SK-N-MC (cell line): ENCODE measurements around the gene ELAC2.

Source experiments
- DNase-seq: peaks from one replicate; pipeline ENCODE4 v3.0.0-alpha.2; 2011; ENCODE audit warnings: low read depth, low spot score
- H3K27ac ChIP-seq: fragments of 200-600 bp; sonication (generic); 2 replicates; pipeline ENCODE4 v1.5.1; 2016; ENCODE audit warnings: mixed run types
- H3K36me3 ChIP-seq: fragments of 200-600 bp; sonication (generic); 2 replicates; pipeline ENCODE4 v1.6.1; 2017; ENCODE audit warnings: antibody characterized with exemption, low read length, mixed read lengths; ENCODE audit not compliant: insufficient read depth
- H3K4me3 ChIP-seq: fragments of 200-600 bp; sonication (generic); 2 replicates; pipeline ENCODE4 v1.5.1; 2016
- H3K9ac ChIP-seq: fragments of 200-600 bp; sonication (generic); 2 replicates; pipeline ENCODE4 v1.8.0; 2017; ENCODE audit warnings: mixed run types, mixed read lengths; ENCODE audit not compliant: insufficient read length
- H3K9me3 ChIP-seq: fragments of 200-600 bp; sonication (generic); 2 replicates; pipeline ENCODE4 v1.6.1; 2017; ENCODE audit warnings: low read depth, mild to moderate bottlenecking, antibody characterized with exemption, low read length, moderate library complexity, mixed read lengths
- EZH2 ChIP-seq: fragments of 200-600 bp; sonication (generic); IDR thresholded peaks from one replicate; pipeline ENCODE4 v1.6.1; 2017; ENCODE audit warnings: antibody characterized with exemption
- FOXP2 ChIP-seq: optimal IDR thresholded peaks from 2 replicates; pipeline ENCODE3; 2011; ENCODE audit warnings: mild to moderate bottlenecking, moderate library complexity; ENCODE audit not compliant: insufficient read depth; ENCODE audit errors: extremely low read length, control extremely low read depth
- POLR2AphosphoS5 ChIP-seq: IDR thresholded peaks from 2 replicates; pipeline ENCODE4 v1.6.1; 2012; ENCODE audit warnings: mild to moderate bottlenecking, low read depth, low read length, borderline replicate concordance

Gene ELAC2

GRCh38 chr17:13004336-13004735 lies 13.5 kb downstream of the ELAC2 start:
- TF ChIP-seq EZH2, result no peak
- no peak for TF ChIP-seq POLR2AphosphoS5
- TF ChIP-seq FOXP2, result no peak
- peaks cover 63% of the 10 kb centered on the region for H3K36me3 ChIP-seq
- H3K9ac ChIP-seq, result no peak overlapping the region
- no peak for DNase-seq
- H3K4me3 ChIP-seq, result no peak overlapping the region
- no peaks in the 10 kb centered on the region for H3K9me3 ChIP-seq
- no peak overlapping the region for H3K27ac ChIP-seq

DNA sequence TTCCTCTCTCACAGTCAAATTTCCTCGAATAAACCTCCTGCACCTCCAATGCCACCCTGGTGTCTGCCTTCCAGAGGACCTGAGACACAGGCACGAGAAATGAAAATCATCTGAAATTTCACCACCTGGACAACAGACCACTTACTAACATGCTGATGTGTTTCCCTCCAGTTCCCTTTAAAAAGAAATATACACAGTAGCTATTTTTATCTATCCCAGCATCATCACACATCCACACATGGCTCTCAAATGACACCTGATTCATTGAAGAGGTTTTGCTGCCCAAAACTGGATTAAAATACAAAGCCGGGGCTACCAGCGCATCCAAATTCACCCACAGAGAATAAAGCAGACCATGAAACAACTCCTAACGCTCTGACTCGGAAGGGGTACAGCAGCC lies 13.9 kb downstream of the ELAC2 start:
- Histone ChIP-seq H3K4me3 (no peak overlapping the region), H3K9me3 (no peaks in the 10 kb centered on the region), H3K36me3 (peaks cover 64% of the 10 kb centered on the region), H3K9ac (no peak overlapping the region), H3K27ac (no peak overlapping the region)
- TF ChIP-seq FOXP2, result no peak
- DNase-seq, result no peak

GRCh38 chr17:13003454-13003851 lies 14.4 kb downstream of the ELAC2 start:
- DNase-seq, result no peak
- Histone ChIP-seq H3K4me3 (no peak overlapping the region), H3K36me3 (peaks cover 66% of the 10 kb centered on the region), H3K27ac (no peak overlapping the region), H3K9me3 (no peaks in the 10 kb centered on the region), H3K9ac (no peak overlapping the region)
- TF ChIP-seq FOXP2, result no peak
- no peak for TF ChIP-seq POLR2AphosphoS5
- no peak for TF ChIP-seq EZH2

DNA sequence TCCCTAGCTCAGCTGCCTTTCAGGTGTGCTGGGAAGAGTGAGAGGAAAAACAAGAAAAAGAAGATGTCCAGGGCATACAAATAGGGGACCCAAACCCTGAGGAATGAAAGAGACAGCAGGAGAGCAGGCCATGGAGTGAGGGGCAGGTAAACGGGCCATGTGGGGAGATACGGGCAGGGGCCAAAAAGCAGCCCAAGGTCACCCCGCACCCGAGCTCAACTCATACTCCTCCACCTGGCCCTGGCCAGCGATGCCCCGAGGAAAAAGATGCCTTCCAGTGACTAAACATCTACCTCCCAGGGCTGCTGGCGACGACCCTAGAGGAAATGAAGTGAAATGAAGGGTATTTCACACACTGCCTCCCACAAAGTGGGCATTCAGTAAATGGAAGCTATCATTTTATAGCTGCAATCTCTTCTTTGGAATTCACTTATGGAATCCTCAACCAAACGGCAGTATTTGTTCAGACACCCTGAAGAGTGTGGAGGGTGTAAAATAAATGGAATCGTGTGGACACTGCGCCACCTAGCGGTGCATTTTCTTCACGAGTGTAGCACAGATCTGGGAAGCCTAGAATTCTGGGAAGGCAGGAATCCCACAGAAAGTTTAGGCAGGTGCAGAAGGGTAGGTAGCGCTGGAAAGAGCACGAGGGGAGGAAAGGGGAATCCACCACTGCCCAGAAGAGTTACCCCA lies 14.9 kb downstream of the ELAC2 start:
- Histone ChIP-seq H3K9ac (no peak overlapping the region), H3K9me3 (no peaks in the 10 kb centered on the region), H3K4me3 (no peak overlapping the region), H3K36me3 (peaks cover 66% of the 10 kb centered on the region), H3K27ac (no peak overlapping the region)
- TF ChIP-seq FOXP2 (no peak), EZH2 (no peak), POLR2AphosphoS5 (no peak)
- peak; percentile 5 for DNase-seq

- no peak for DNase-seq
- Histone ChIP-seq H3K36me3 (peaks cover 72% of the 10 kb centered on the region), H3K27ac (no peak overlapping the region)
These were observed 15.7 kb downstream of the ELAC2 start for GRCh38 chr17:13001991-13002615.

DNA sequence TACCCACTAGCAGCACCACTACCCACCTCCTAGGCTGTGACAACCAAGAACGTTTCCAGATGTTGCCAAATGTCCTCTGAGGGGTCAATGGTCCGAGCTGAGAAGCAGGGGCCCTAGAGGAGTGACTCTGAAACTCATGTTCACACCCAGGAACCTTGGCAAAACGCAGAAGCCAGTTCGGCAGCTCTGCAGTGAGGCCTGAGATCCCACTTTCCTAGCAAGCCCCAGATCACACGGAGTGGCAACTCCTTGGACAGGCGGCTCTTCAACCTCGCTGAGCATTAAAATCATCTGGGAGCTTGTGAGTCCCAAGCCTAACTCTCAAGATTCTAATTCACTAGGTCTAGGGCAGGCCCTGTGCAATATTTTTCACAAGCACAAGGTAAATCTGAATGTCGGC lies 17.3 kb downstream of the ELAC2 start:
- no peak for DNase-seq
- TF ChIP-seq FOXP2, result no peak
- TF ChIP-seq EZH2, result no peak
- no peak for TF ChIP-seq POLR2AphosphoS5
- Histone ChIP-seq H3K27ac (no peak overlapping the region), H3K4me3 (no peak overlapping the region), H3K36me3 (peaks cover 83% of the 10 kb centered on the region), H3K9me3 (no peaks in the 10 kb centered on the region), H3K9ac (no peak overlapping the region)

More at GRCh38 chr17:13001991-13002615, 15.7 kb downstream of the ELAC2 start:
- no peak for TF ChIP-seq EZH2
- no peak for TF ChIP-seq FOXP2
- no peak for TF ChIP-seq POLR2AphosphoS5
- no peaks in the 10 kb centered on the region for H3K9me3 ChIP-seq
- H3K9ac ChIP-seq, result no peak overlapping the region
- no peak overlapping the region for H3K4me3 ChIP-seq

DNA sequence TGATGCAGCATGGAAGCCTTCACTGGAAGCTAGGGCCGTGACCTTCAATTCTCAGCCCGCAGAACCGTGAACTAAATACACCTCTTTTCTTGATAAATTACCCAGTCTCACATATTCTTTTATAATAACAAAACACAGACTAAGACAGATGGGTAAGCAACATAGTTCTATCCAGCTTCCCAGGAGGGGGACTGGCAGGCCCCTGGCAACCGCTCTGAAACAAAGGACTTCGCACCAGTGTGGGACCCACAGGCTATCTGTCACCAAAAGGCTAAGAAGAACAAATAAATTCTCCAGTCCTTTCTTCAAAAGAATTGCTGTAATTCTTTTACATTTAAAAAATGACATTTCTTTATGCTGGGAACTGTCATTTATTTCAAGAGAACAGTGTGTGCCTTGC lies 19.0 kb downstream of the ELAC2 start:
- H3K9ac ChIP-seq, result no peak overlapping the region
- no peak for TF ChIP-seq POLR2AphosphoS5
- no peak for TF ChIP-seq EZH2
- no peak for TF ChIP-seq FOXP2
- H3K9me3 ChIP-seq, result no peaks in the 10 kb centered on the region
- H3K4me3 ChIP-seq, result no peak overlapping the region
- H3K27ac ChIP-seq, result no peak overlapping the region
- DNase-seq, result no peak
- H3K36me3 ChIP-seq, result peaks cover 85% of the 10 kb centered on the region

DNA sequence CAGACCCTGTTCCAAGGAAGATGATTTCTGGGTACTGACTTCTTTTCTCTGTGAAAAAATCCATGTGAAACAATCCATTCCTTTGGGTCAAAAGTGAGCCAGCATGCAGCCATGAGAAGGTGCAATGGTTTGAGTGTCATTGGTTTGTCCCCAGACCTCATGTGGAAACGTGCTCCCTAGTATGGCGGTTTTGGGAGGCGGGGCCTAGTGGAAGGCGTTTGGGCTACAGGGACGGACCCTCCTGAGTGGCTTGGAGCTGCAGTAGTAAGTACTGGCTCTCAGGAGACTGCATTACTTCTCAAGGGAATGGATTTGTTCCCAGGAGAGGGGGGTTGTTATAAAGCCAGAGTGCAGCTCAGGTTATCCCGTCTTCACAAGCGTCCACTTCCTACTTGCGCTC lies 19.4 kb downstream of the ELAC2 start:
- no peak overlapping the region for H3K4me3 ChIP-seq
- no peak for TF ChIP-seq EZH2
- no peak for TF ChIP-seq FOXP2
- TF ChIP-seq POLR2AphosphoS5, result no peak
- H3K36me3 ChIP-seq, result peaks cover 89% of the 10 kb centered on the region
- H3K9me3 ChIP-seq, result no peaks in the 10 kb centered on the region
- no peak overlapping the region for H3K27ac ChIP-seq
- DNase-seq, result no peak
- no peak overlapping the region for H3K9ac ChIP-seq

- TF ChIP-seq FOXP2 (no peak), POLR2AphosphoS5 (no peak), EZH2 (no peak)
- Histone ChIP-seq H3K36me3 (peaks cover 90% of the 10 kb centered on the region), H3K9ac (no peak overlapping the region)
These were observed 20.9 kb downstream of the ELAC2 start for GRCh38 chr17:12996941-12997340.

More at GRCh38 chr17:12996941-12997340, 20.9 kb downstream of the ELAC2 start:
- no peak for DNase-seq
- no peaks in the 10 kb centered on the region for H3K9me3 ChIP-seq
- no peak overlapping the region for H3K27ac ChIP-seq
- no peak overlapping the region for H3K4me3 ChIP-seq
